Mesodermal cell (in vitro differentiated cells): ENCODE results near the gene XPA. TPM values are rescaled to one million over a fixed set of nuclear protein-coding genes. Genes with fewer than 3 reads are reported as not detected.
A peak's percentile ranks its signal among the peaks of the same experiment; 100 is the strongest.
"Not testable (repeated sequence)": the region's sequence is repeated elsewhere in the genome, so short reads cannot be mapped to it uniquely, and the experiment has no call there.

Source experiments
- H3K27ac ChIP-seq: 2 replicates; pipeline ENCODE4 v1.7.0; 2013; ENCODE audit warnings: mild to moderate bottlenecking, low read depth, low read length, moderate library complexity; ENCODE audit not compliant: severe bottlenecking
- H3K36me3 ChIP-seq: 2 replicates; pipeline ENCODE4 v1.7.1; 2013; ENCODE audit warnings: mild to moderate bottlenecking, low read length, moderate library complexity; ENCODE audit not compliant: control insufficient read depth, insufficient read depth
- H3K4me1 ChIP-seq: one replicate; pipeline ENCODE4 v1.7.1; 2013; ENCODE audit warnings: mild to moderate bottlenecking, low read length; ENCODE audit not compliant: insufficient read depth, control insufficient read depth, poor library complexity, severe bottlenecking
- H3K4me3 ChIP-seq: 2 replicates; pipeline ENCODE4 v1.7.0; 2013; ENCODE audit warnings: low read length, control low read depth, mild to moderate bottlenecking; ENCODE audit not compliant: insufficient read depth, poor library complexity, severe bottlenecking; ENCODE audit errors: extremely low read depth
- H3K9me3 ChIP-seq: 2 replicates; pipeline ENCODE4 v1.7.1; 2013; ENCODE audit warnings: mild to moderate bottlenecking, low read length, moderate library complexity; ENCODE audit not compliant: control insufficient read depth
- WGBS, 2 experiments: methylation state at CpG; one replicate each; pipeline ENCODE4 v1.1.5; 2013; ENCODE audit warnings: missing lambda C conversion rate in 2 of 2; ENCODE audit not compliant: insufficient coverage in 2 of 2; 5-methylcytosine and 5-hydroxymethylcytosine counted together
- polyA plus RNA-seq, 2 experiments: library from polyadenylated mRNA; stranded (reverse); fragments of 50-300 nt; gene quantifications; one replicate each; pipeline ENCODE4 v1.2.3, GENCODE V29; 2013

The XPA gene
- polyA plus RNA-seq (2013, experiment 1 of 2): 8.1 TPM
- 10.3 TPM for polyA plus RNA-seq (2013, experiment 2 of 2)

GRCh38 chr9:97696803-97697601 lies at the start of gene XPA:
XPA (minus strand) TSS chr9:97697340; CDS start chr9:97697292, 48 bp downstream.
- Histone ChIP-seq H3K4me1 (peaks cover 6% of the 10 kb centered on the region), H3K4me3 (peak within 1 kb of the TSS; percentile 69), H3K36me3 (no peaks in the 10 kb centered on the region), H3K9me3 (no peaks in the 10 kb centered on the region), H3K27ac (peak within 1 kb of the TSS; percentile 72)
- WGBS, 2 experiments: 1% methylated on average over 65 to 76 of the region's 82 CpGs

- no peaks in the 10 kb centered on the region for H3K36me3 ChIP-seq
- no peak overlapping the region for H3K4me3 ChIP-seq
- peaks cover 10% of the 10 kb centered on the region for H3K4me1 ChIP-seq
- H3K27ac ChIP-seq: no peak overlapping the region
- peaks cover 8% of the 10 kb centered on the region for H3K9me3 ChIP-seq
- 50 to 70% methylated on average over 5 to 7 of the region's 7 CpGs for WGBS, 2 experiments
These were observed 47.9 kb upstream of the XPA start for GRCh38 chr9:97744710-97745708.

- not testable (repeated sequence) for H3K27ac ChIP-seq, H3K4me3 ChIP-seq, H3K9me3 ChIP-seq, H3K36me3 ChIP-seq
- H3K4me1 ChIP-seq: peaks cover 10% of the 10 kb centered on the region
- 73 to 83% methylated on average over 2 to 5 of the region's 7 CpGs for WGBS, 2 experiments
These were observed 46.9 kb upstream of the XPA start for GRCh38 chr9:97744025-97744424.

- H3K9me3 ChIP-seq: peaks cover 8% of the 10 kb centered on the region
- no peak overlapping the region for H3K27ac ChIP-seq
- H3K36me3 ChIP-seq: no peaks in the 10 kb centered on the region
- 95 to 99% methylated on average over 9 of the region's 10 CpGs for WGBS, 2 experiments
- peaks cover 8% of the 10 kb centered on the region for H3K4me1 ChIP-seq
- H3K4me3 ChIP-seq: no peak overlapping the region
These were observed 45.4 kb upstream of the XPA start for GRCh38 chr9:97742545-97742944.

- H3K4me3 ChIP-seq: no peak overlapping the region
- H3K4me1 ChIP-seq: peaks cover 2% of the 10 kb centered on the region
- H3K9me3 ChIP-seq: peaks cover 8% of the 10 kb centered on the region
- WGBS, 2 experiments: 95 to 97% methylated on average over 3 to 4 of the region's 6 CpGs
- no peak overlapping the region for H3K27ac ChIP-seq
- H3K36me3 ChIP-seq: no peaks in the 10 kb centered on the region
These were observed 44.8 kb upstream of the XPA start for GRCh38 chr9:97741947-97742346.

GRCh38 chr9:97740848-97741821 lies 44.0 kb upstream of the XPA start:
- Histone ChIP-seq H3K4me1 (no peaks in the 10 kb centered on the region), H3K27ac (no peak overlapping the region), H3K4me3 (peak overlapping the region; percentile 25), H3K36me3 (no peaks in the 10 kb centered on the region), H3K9me3 (peaks cover 8% of the 10 kb centered on the region)
- WGBS, 2 experiments: 9 to 10% methylated on average over 44 to 49 of the region's 56 CpGs

GRCh38 chr9:97737429-97737828 lies 40.3 kb upstream of the XPA start:
- Histone ChIP-seq H3K27ac (no peak overlapping the region), H3K4me1 (no peaks in the 10 kb centered on the region), H3K36me3 (no peaks in the 10 kb centered on the region), H3K4me3 (no peak overlapping the region), H3K9me3 (peaks cover 3% of the 10 kb centered on the region)
- WGBS, 2 experiments: 56 to 65% methylated on average over 2 of the region's 3 CpGs

- WGBS, 2 experiments: 85 to 96% methylated on average over 4 to 6 of the region's 7 CpGs
- H3K27ac ChIP-seq: no peak overlapping the region
- no peaks in the 10 kb centered on the region for H3K4me1 ChIP-seq
- H3K4me3 ChIP-seq: no peak overlapping the region
- H3K9me3 ChIP-seq: no peaks in the 10 kb centered on the region
- H3K36me3 ChIP-seq: no peaks in the 10 kb centered on the region
These were observed 38.0 kb upstream of the XPA start for GRCh38 chr9:97735070-97735600.

- whole genome bisulfite sequencing, 2 experiments: 88 to 100% methylated on average over 3 of the region's 5 CpGs
- Histone ChIP-seq H3K36me3 (no peaks in the 10 kb centered on the region), H3K27ac (no peak overlapping the region), H3K9me3 (no peaks in the 10 kb centered on the region), H3K4me3 (no peak overlapping the region), H3K4me1 (no peaks in the 10 kb centered on the region)
These were observed 29.6 kb upstream of the XPA start for GRCh38 chr9:97726716-97727115.

GRCh38 chr9:97723819-97724218 lies 26.7 kb upstream of the XPA start:
- H3K4me1 ChIP-seq: no peaks in the 10 kb centered on the region
- H3K4me3 ChIP-seq: no peak overlapping the region
- H3K9me3 ChIP-seq: peaks cover 5% of the 10 kb centered on the region
- H3K36me3 ChIP-seq: no peaks in the 10 kb centered on the region
- 89 to 100% methylated on average over 1 of the region's 2 CpGs for WGBS, 2 experiments
- no peak overlapping the region for H3K27ac ChIP-seq
